ENCODE measurements around the gene WDR59. TPM values are rescaled to one million over a fixed set of nuclear protein-coding genes. Genes with fewer than 3 reads are reported as not detected.

Gene WDR59
- total and polyA plus RNA-seq, 11 donors: 16.0 to 52.2 (median 39.5) TPM

- Histone ChIP-seq H3K36me3 (no peaks in the 10 kb centered on the region), H3K27me3 (no peaks in the 10 kb centered on the region), H3K27ac (peak overlapping the region in 1 of 12 donors; percentile 0), H3K9me3 (no peaks in the 10 kb centered on the region), H3K4me1 (peaks cover 1 to 59% (median 25%) of the 10 kb centered on the region in 12 donors), H3K4me3 (no peak overlapping the region)
- ATAC-seq: no peak
- TF ChIP-seq CTCF (IDR thresholded peaks at IDR 0.05) (no peak), POLR2A (IDR thresholded peaks at IDR 0.05) (no peak)
- intact Hi-C loops (cut with DNase I): loop anchor here in 1 of 10 donors (5.0 to 10.0 kb wide), 2 partner anchors 37 to 59 kb away; no protein-coding TSS in a partner anchor
- no peak for DNase-seq
- 66 to 78% (median 73%) methylated on average over 4 of the region's 4 CpGs for WGBS, 4 donors
Observed at GRCh38 chr16:75005697-75006096, 20.8 kb upstream of the WDR59 start.

DNA sequence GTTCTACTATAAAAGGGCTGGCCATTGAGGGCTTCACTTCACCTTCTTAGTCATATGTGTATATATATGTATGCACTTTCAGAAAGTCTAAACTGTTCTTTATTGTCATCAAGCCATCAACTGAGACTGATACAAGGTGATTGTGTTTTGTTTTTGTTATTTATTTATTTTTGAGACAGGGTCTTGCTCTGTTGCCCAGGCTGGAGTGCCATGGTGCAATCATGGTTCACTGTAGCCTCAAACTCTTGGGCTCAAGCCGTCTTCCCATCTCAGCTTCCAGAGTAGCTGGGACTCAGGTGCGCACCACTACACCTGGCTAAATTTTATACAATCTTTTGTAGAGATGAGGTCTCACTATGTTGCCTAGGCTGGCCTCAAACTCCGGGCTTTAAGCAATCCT is 19.5 kb upstream of the WDR59 start:
- Histone ChIP-seq H3K4me3 (no peak overlapping the region), H3K9me3 (no peaks in the 10 kb centered on the region), H3K4me1 (peaks cover 3 to 63% (median 33%) of the 10 kb centered on the region in 12 donors), H3K27ac (peak overlapping the region in 2 of 12 donors; percentile 26 to 93), H3K27me3 (no peaks in the 10 kb centered on the region), H3K36me3 (no peaks in the 10 kb centered on the region)
- TF ChIP-seq CTCF (IDR thresholded peaks at IDR 0.05): no peak
- no peak for TF ChIP-seq POLR2A (IDR thresholded peaks at IDR 0.05)
- ATAC-seq: no peak
- intact Hi-C loops (cut with DNase I): loop anchor here in 4 of 10 donors (5.0 to 10.0 kb wide), 3 partner anchors 38 to 60 kb away; no protein-coding TSS in a partner anchor
- DNase-seq: no peak
- WGBS, 4 donors: 94 to 98% (median 96%) methylated on average over 3 of the region's 3 CpGs

DNA sequence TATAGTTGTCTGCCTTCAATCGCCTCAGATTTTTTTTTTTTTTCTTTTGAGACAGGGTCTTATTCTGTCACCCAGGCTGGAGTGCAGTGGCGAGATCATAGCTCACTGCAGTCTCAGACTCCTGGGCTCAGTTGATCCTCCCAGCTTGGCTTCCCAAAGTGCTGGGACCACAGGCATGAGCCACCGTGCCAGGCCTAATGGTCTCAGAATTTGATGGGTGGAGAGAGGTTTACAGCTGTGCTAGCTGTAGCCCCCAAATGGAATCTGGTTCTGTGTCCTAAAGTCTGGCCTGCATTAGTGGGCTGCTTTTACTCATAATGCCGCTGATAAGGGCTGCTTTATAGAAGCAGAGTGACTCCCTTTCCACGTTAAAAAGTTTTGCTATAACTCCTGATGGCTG is 19.0 kb upstream of the WDR59 start:
- intact Hi-C loops (cut with DNase I): loop anchor here in 4 of 10 donors (5.0 to 10.0 kb wide), 3 partner anchors 38 to 61 kb away; no protein-coding TSS in a partner anchor
- no peaks in the 10 kb centered on the region for H3K27me3 ChIP-seq
- ATAC-seq (no peak), DNase-seq (no peak)
- H3K4me1 ChIP-seq: peaks cover 3 to 63% (median 33%) of the 10 kb centered on the region in 12 donors
- no peaks in the 10 kb centered on the region for H3K36me3 ChIP-seq
- no peaks in the 10 kb centered on the region for H3K9me3 ChIP-seq
- peak overlapping the region in 4 of 12 donors; percentile 26 to 93 (median 65) for H3K27ac ChIP-seq
- WGBS, 4 donors: 79 to 82% (median 81%) methylated on average over 5 of the region's 5 CpGs
- H3K4me3 ChIP-seq: no peak overlapping the region
- TF ChIP-seq POLR2A (IDR thresholded peaks at IDR 0.05) (no peak), CTCF (IDR thresholded peaks at IDR 0.05) (no peak)

- intact Hi-C loops (cut with DNase I): loop anchor here in 4 of 10 donors (5.0 to 10.0 kb wide), 3 partner anchors 40 to 62 kb away; no protein-coding TSS in a partner anchor
- no peaks in the 10 kb centered on the region for H3K27me3 ChIP-seq
- no peaks in the 10 kb centered on the region for H3K36me3 ChIP-seq
- no peak for DNase-seq
- H3K4me1 ChIP-seq: peaks cover 3 to 68% (median 37%) of the 10 kb centered on the region in 12 donors
- ATAC-seq: peak in 2 of 4 donors; percentile 3 to 4
- H3K4me3 ChIP-seq: peak overlapping the region in 4 of 12 donors; percentile 17 to 98 (median 90)
- TF ChIP-seq POLR2A (IDR thresholded peaks at IDR 0.05): no peak
- TF ChIP-seq CTCF (IDR thresholded peaks at IDR 0.05): no peak
- H3K9me3 ChIP-seq: no peaks in the 10 kb centered on the region
- 23 to 31% (median 25%) methylated on average over 9 of the region's 9 CpGs for whole genome bisulfite sequencing, 4 donors
- peak overlapping the region in 11 of 12 donors; percentile 41 to 93 (median 88) for H3K27ac ChIP-seq
Observed at GRCh38 chr16:75002474-75002873, 17.6 kb upstream of the WDR59 start.

Data from heart left ventricle (tissue), 16 donors.